ENCODE results near the gene MUCL3.

GRCh38 chr6:30939473-30939872, 1.3 kb upstream of the MUCL3 start:
- no peak for TF ChIP-seq CTCF (IDR thresholded peaks at IDR 0.05; ENCODE audit: low read length)
- TF ChIP-seq EZH2 (IDR thresholded peaks at IDR 0.05; ENCODE audit: borderline replicate concordance, low read length) = no peak
